HG02610 (cell line): ENCODE data around the gene SNRPF.
A peak's percentile ranks its signal among the peaks of the same experiment; 100 is the strongest.
"Not testable (repeated sequence)": the region's sequence is repeated elsewhere in the genome, so short reads cannot be mapped to it uniquely, and the experiment has no call there.

Experiments used
- ATAC-seq: cut with Tn5 transposase; IDR thresholded peaks from one replicate; pipeline ENCODE4 v1.9.1; 2021; ENCODE audit warnings: mild to moderate bottlenecking, moderate library complexity; ENCODE audit not compliant: unreplicated experiment

SNRPF gene

DNA sequence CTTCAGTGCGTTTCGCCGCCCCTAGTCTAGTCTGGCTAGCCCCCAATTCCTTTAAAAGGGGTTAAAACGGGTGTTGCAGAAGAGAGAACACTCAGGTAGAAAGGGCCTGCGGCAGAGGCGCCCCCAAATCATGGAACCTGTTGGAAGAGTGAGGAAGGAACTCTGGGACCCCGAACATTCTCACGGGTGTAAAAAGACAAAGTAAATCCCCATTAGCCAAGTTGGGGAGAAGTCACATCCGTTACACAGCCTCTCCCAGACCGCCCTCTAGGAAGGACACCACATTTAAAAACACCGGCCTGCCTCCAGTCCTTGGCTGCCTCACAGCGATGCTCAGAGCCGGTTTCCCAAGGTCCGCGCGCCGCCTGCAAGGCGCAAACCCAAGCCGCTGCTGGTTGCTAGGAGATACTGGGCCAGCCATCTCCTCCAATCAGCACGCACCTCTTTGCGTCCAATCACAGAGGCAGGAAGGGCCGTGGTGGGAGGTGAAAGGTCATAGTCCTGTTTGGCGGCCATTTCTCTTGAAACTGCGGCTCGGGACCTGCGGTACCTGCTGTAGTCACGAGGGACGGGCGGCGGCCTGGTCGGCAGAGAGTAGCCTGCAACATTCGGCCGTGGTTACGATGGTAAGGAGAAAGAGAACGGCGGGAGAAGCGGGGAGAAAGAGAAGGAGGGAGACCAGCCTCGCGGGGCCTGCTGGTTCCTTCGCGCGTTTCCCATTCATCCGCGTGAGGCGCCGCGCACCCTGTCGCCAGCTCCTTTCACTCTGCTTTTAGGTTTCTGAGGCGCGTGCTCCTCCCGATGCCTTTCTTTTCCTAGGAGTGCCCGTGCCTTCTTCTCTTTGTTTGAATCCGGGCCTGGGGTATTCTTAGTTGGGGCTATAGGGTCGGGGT lies at the start of gene SNRPF:
Gene SNRPF, plus strand, starts transcription at position 502 of the 893 bp plus-strand sequence. Its CDS starts 122 bp downstream, at position 624.
- ATAC-seq = peak; percentile 99

GRCh38 chr12:95809000-95809680 lies 49.6 kb upstream of the SNRPF start:
- ATAC-seq = no peak

- ATAC-seq = no peak
Observed at GRCh38 chr12:95810411-95810810, 48.3 kb upstream of the SNRPF start.

DNA sequence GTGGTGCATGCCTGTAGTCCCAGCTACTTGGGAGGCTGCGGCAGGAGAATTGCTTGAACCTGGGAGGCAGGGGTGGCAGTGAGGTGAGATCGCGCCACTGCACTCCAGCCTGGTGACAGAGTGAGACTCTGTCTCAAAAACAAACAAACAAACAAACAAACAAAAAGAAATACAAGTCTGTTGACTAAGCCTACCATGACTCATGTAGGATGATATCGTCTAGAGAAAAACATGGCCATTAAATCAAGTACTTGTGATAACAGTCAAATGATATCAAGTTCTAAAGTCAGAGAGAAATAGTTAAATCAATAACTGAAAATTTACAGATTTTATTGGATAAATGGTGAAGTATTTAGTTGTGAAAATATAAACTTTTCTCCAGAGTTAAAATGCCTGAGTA lies 46.6 kb upstream of the SNRPF start:
- not testable (repeated sequence) for ATAC-seq

DNA sequence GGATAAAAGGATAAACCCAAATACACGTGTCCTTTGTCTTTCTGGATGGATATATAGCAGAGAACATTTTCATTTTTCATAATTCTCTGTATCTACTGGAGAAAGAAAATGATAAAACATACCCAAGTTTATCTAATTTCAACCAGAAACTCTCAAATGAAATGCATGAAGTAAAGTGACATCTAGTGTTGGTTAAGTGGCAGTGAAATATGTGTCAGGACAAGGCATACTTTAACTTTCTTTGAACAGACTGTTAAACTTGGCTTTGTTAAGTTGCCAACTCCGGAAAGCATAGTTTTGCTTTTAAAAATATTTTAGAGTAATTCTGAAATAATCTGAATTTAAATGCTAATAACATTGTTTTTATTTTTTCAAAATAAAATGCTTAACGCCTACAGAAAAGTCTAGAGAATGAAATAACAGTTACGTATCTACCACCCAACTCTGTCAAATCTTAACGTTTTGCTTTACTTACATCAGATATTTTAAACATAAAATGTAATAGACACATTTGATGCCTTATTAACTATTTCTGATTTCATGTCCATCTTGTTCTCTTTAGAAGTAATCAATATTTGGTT lies 43.0 kb upstream of the SNRPF start:
- ATAC-seq = no peak

- ATAC-seq = no peak
Observed at GRCh38 chr12:95820096-95820703, 38.6 kb upstream of the SNRPF start.

DNA sequence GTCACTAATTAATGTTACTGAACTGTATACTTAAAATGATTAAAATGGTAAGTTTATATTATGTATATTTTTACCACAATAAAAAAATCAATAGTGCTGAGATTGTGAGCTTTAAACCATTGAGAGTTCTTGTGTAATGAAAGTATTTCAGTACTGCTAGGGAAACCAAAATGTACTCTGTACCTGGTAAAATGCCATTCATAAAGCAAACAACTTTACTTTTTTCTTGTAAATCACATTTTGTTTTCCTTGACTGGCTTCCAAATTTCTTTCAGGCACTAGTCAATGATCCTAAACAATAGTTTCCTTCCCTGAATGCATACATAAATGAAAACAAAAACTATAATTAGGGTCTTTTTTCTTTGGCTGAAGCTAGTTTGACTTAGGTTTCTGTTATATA lies 29.4 kb upstream of the SNRPF start:
- no peak for ATAC-seq

DNA sequence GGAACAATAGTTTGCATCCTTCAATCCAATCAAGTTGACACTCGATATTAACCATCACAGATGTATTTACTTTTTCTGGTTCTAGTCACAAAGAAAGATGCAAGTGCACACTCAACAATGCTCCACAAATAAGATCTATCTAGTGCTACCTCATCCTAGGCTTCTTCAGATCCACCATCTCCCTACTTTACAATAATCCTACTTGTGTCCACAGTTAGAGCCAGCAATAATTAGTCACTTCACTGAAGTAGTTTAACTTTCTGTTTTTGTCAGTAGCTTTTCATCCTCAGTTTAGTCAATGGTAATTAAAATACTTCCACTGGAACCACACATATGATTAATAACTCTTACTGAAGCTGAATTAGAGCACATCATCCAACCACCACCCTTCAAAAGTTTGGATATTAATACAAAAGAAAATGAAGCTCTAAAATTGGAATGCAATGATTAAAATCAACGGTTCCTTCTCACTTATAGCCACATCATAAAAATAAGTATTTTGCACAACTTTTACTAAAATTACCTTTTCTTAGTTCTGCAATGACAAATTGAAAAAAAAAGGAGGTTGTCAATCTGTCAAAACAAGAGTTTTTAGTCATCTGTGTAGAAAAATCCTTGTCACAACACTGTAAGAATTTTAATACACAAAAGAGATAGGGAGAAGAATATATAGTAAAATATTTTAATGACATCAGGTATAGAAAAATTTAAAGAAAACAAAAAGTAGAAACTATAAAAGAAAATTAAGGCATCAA lies 28.2 kb upstream of the SNRPF start:
- ATAC-seq = peak; percentile 79

DNA sequence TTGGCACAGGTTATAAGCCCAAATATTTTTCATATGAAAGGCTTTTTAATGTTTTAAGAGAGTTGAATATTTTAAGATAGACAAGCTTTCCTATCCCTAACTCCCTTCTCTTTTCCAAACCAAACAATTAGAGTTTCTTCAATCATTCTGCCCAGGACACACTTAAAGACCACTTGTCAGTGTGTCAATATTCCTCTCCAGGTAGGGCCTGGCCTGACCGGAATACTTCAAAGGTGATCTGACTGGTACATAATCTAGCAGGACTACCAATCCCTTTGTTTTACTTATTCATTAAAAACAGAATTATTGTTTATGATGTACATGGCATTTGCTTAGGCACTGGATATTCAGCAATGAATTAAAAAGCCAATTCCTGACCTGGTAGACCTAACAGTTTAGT lies 24.2 kb upstream of the SNRPF start:
- no peak for ATAC-seq

DNA sequence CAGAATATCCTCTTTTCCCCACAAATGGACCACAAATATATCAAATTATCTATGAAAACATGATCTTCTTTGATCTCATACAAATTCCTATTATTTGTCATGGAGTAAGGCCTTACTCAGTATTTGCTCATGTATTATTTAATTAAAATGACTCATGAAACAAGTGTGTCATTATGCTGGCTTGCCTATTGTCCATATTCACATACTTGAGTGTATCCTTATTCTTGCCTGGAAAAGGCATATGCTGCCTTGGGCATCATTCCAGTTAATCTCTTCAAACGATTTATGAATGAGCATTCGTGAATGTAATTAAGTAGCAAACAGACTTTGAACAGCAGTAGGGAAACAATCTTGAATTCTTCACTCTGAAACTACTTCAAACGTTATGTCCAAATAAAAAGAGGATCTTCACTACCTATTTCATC lies 22.6 kb upstream of the SNRPF start:
- no peak for ATAC-seq

GRCh38 chr12:95836630-95837239 lies 22.0 kb upstream of the SNRPF start:
- no peak for ATAC-seq

- no peak for ATAC-seq
Observed at GRCh38 chr12:95837240-95838038, 21.3 kb upstream of the SNRPF start.

DNA sequence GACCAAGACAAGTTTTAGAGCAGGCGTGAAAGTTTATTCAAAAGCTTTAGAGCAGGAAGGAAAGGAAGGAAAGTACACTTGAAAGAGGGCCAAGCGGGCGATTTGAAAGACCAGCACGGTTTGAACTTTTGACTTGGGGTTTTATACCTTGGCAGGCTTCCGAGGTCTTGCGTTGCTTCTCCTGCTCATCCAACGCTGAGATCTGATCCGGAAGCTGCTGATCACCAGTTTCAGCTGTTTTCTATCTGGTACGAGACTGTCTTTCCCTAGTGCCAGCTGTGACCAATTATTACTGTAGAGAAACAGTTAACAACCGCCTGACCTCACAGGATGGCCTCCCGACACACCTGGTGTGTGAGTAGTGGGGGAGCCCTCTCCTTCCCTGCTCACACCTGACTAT lies 20.6 kb upstream of the SNRPF start:
- no peak for ATAC-seq

GRCh38 chr12:95842426-95842825 lies 16.3 kb upstream of the SNRPF start:
- not testable (repeated sequence) for ATAC-seq

GRCh38 chr12:95848575-95849388 lies 10.0 kb upstream of the SNRPF start:
- no peak for ATAC-seq

GRCh38 chr12:95851606-95852005 lies 7.1 kb upstream of the SNRPF start:
- no peak for ATAC-seq

GRCh38 chr12:95852133-95852532 lies 6.6 kb upstream of the SNRPF start:
- no peak for ATAC-seq

GRCh38 chr12:95857156-95857555 lies 1.6 kb upstream of the SNRPF start:
- no peak for ATAC-seq

DNA sequence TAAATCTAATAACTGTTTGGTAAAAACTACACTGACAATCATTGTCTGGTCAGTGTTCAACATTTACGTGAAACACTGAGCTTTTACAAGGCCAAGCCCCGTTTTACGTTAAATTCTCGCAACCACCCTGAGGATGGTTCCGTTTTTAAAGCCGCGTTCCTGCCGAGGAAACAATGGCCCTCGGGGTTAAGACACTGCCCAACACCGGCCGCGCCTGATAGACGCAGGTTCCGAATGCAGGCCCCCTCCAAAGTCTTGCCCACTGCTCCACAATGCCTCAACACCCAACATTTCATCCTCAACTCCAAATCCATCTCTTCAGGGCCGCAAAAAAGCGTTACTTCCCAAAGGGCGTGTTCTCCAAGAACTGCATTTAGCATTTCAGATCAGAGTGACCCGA lies 953 bp upstream of the SNRPF start:
- no peak for ATAC-seq
